Mesendoderm (in vitro differentiated cells): ENCODE results near the gene MYO18B.

Source experiments
- DNase-seq: peaks from one replicate; pipeline ENCODE4 v3.0.0; 2013
- H2AK5ac ChIP-seq: 2 replicates; pipeline ENCODE4 v1.6.1; 2013; ENCODE audit warnings: low read length, inconsistent platforms
- H2BK120ac ChIP-seq: 2 replicates; pipeline ENCODE4 v1.6.1; 2013; ENCODE audit warnings: low read depth, mild to moderate bottlenecking, low read length, moderate library complexity, mixed read lengths
- H2BK15ac ChIP-seq: replicated peaks from 2 replicates; pipeline ENCODE4 v1.6.1; 2013; ENCODE audit warnings: low read depth, mild to moderate bottlenecking, moderate library complexity
- H2BK5ac ChIP-seq: 2 replicates; pipeline ENCODE4 v1.6.1; 2013; ENCODE audit warnings: low read length, inconsistent platforms
- H3K18ac ChIP-seq: 2 replicates; pipeline ENCODE4 v1.6.1; 2013; ENCODE audit warnings: mild to moderate bottlenecking, low read length, mixed read lengths
- H3K23ac ChIP-seq: one replicate; pipeline ENCODE4 v1.6.1; 2013; ENCODE audit warnings: low read length
- H3K27ac ChIP-seq: 2 replicates; pipeline ENCODE4 v1.5.1; 2013; ENCODE audit warnings: low read depth, mild to moderate bottlenecking, inconsistent platforms, low read length, moderate library complexity
- H3K27me3 ChIP-seq: 2 replicates; pipeline ENCODE4 v1.6.1; 2013; ENCODE audit warnings: low read length, control low read depth, mild to moderate bottlenecking, inconsistent platforms; ENCODE audit not compliant: insufficient read depth, poor library complexity
- H3K36me3 ChIP-seq: 2 replicates; pipeline ENCODE4 v1.6.1; 2013; ENCODE audit warnings: low read length, inconsistent platforms; ENCODE audit not compliant: control insufficient read depth, insufficient read depth
- H3K4ac ChIP-seq: one replicate; pipeline ENCODE4 v1.6.1; 2013; ENCODE audit warnings: low read depth, mild to moderate bottlenecking, low read length, moderate library complexity
- H3K4me1 ChIP-seq: 2 replicates; pipeline ENCODE4 v1.6.1; 2013; ENCODE audit warnings: low read depth, low read length, inconsistent platforms; ENCODE audit not compliant: control insufficient read depth
- H3K4me2 ChIP-seq: 2 replicates; pipeline ENCODE4 v1.6.1; 2013; ENCODE audit warnings: low read length
- H3K4me3 ChIP-seq: 2 replicates; pipeline ENCODE4 v1.5.1; 2013; ENCODE audit warnings: mild to moderate bottlenecking, low read length
- H3K56ac ChIP-seq: one replicate; pipeline ENCODE4 v1.6.1; 2013; ENCODE audit warnings: low read length
- H3K79me1 ChIP-seq: 2 replicates; pipeline ENCODE4 v1.6.1; 2013; ENCODE audit warnings: low read length, inconsistent platforms
- H3K79me2 ChIP-seq: 2 replicates; pipeline ENCODE4 v1.6.1; 2013; ENCODE audit warnings: mild to moderate bottlenecking, low read length; ENCODE audit not compliant: control insufficient read depth, insufficient read depth
- H3K9ac ChIP-seq: 2 replicates; pipeline ENCODE4 v1.6.1; 2013; ENCODE audit warnings: low read length, inconsistent platforms
- H4K5ac ChIP-seq: one replicate; pipeline ENCODE4 v1.6.1; 2013; ENCODE audit warnings: low read length
- H4K8ac ChIP-seq: one replicate; pipeline ENCODE4 v1.6.1; 2013; ENCODE audit warnings: low read depth, mild to moderate bottlenecking, control low read depth, low read length, moderate library complexity
- WGBS: extraction: QIAGEN DNeasy Blood & Tissue Kit; methylation state at CpG from one replicate; pipeline ENCODE4 v1.1.7; 2013; ENCODE audit warnings: low lambda C conversion rate, missing lambda C conversion rate; ENCODE audit not compliant: insufficient coverage; ENCODE audit errors: extremely low coverage; 5-methylcytosine and 5-hydroxymethylcytosine counted together

The MYO18B gene

GRCh38 chr22:25911243-25911972, 169.4 kb downstream of the MYO18B start:
- no peak overlapping the region for H3K4me2 ChIP-seq
- H3K79me2 ChIP-seq: no peaks in the 10 kb centered on the region
- WGBS: no CpG with 5 or more reads among the region's 7 CpGs
- H2BK15ac ChIP-seq: no peak overlapping the region
- H3K9ac ChIP-seq: no peak overlapping the region
- no peaks in the 10 kb centered on the region for H3K4me1 ChIP-seq
- no peak overlapping the region for H3K4me3 ChIP-seq
- no peak overlapping the region for H2BK5ac ChIP-seq
- H3K79me1 ChIP-seq: no peaks in the 10 kb centered on the region
- H3K56ac ChIP-seq: no peak overlapping the region
- no peaks in the 10 kb centered on the region for H3K36me3 ChIP-seq
- no peak for DNase-seq
- no peak overlapping the region for H2BK120ac ChIP-seq
- H2AK5ac ChIP-seq: no peak overlapping the region
- H3K27me3 ChIP-seq: no peaks in the 10 kb centered on the region
- no peak overlapping the region for H3K27ac ChIP-seq
- H4K5ac ChIP-seq: no peak overlapping the region
- H3K18ac ChIP-seq: no peak overlapping the region
- no peak overlapping the region for H3K23ac ChIP-seq
- no peak overlapping the region for H3K4ac ChIP-seq
- H4K8ac ChIP-seq: no peak overlapping the region

DNA sequence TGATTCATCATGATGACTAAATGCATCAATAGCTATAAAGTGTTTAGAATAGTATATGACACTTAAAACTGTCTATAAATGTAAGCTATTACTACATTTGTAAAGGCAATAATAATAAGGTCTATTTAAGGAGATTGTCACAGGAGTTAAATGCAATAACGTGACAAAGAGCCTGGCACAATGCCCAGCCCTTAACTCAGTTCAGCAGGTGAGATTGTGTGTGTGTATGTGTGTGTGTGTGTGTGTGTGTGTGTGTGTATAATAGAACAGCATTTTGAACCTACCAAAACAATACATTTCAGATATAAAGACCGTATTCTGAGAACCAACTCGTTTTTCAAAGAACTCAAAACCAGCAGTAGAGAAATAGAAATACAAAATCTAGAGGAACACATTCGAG, 177.5 kb downstream of the MYO18B start:
- Histone ChIP-seq H2BK5ac (no peak overlapping the region), H3K4ac (no peak overlapping the region), H2BK15ac (no peak overlapping the region), H2BK120ac (no peak overlapping the region), H3K56ac (no peak overlapping the region), H3K79me1 (no peaks in the 10 kb centered on the region), H3K79me2 (no peaks in the 10 kb centered on the region), H3K27me3 (no peaks in the 10 kb centered on the region), H4K8ac (no peak overlapping the region), H3K27ac (no peak overlapping the region), H3K18ac (no peak overlapping the region), H3K4me3 (no peak overlapping the region), H3K36me3 (no peaks in the 10 kb centered on the region), H4K5ac (no peak overlapping the region), H2AK5ac (no peak overlapping the region), H3K9ac (no peak overlapping the region), H3K4me2 (no peak overlapping the region), H3K23ac (no peak overlapping the region), H3K4me1 (no peaks in the 10 kb centered on the region)
- DNase-seq: no peak
- no CpG with 5 or more reads among the region's 4 CpGs for WGBS

GRCh38 chr22:25922141-25922540, 180.2 kb downstream of the MYO18B start:
- Histone ChIP-seq H2BK15ac (no peak overlapping the region), H3K4me2 (no peak overlapping the region), H3K4ac (no peak overlapping the region), H4K5ac (no peak overlapping the region), H3K27me3 (no peaks in the 10 kb centered on the region), H3K23ac (no peak overlapping the region), H3K4me3 (no peak overlapping the region), H3K79me2 (no peaks in the 10 kb centered on the region), H3K9ac (no peak overlapping the region), H3K79me1 (no peaks in the 10 kb centered on the region), H3K36me3 (no peaks in the 10 kb centered on the region), H2BK5ac (no peak overlapping the region), H3K56ac (no peak overlapping the region), H3K18ac (no peak overlapping the region), H2AK5ac (no peak overlapping the region), H3K27ac (no peak overlapping the region), H3K4me1 (no peaks in the 10 kb centered on the region), H4K8ac (no peak overlapping the region), H2BK120ac (no peak overlapping the region)
- WGBS: no CpG with 5 or more reads among the region's 10 CpGs
- no peak for DNase-seq

DNA sequence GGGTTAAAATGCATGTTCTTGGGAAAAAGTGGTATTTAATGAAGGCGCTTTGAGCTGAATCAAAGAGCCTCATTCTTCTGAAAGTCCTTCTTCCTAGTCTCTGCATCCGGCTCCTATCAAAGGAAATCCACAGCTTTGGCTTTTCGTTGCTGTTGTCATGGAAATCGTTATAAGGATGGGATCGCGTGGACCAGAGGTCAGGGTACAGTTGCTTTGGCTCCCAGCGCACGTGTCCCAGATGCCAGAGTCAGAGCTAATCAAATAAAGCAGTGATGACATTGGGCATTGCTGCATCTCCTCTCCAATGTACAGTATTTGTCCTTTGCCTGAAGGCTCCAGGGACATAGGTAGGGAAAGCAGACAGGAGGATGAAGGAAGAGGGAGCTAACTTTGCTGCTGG, 181.9 kb downstream of the MYO18B start:
- H3K4ac ChIP-seq: no peak overlapping the region
- H3K4me3 ChIP-seq: no peak overlapping the region
- H4K8ac ChIP-seq: no peak overlapping the region
- H3K27ac ChIP-seq: no peak overlapping the region
- H3K36me3 ChIP-seq: no peaks in the 10 kb centered on the region
- no peak overlapping the region for H4K5ac ChIP-seq
- H3K56ac ChIP-seq: no peak overlapping the region
- H3K9ac ChIP-seq: no peak overlapping the region
- H3K4me2 ChIP-seq: no peak overlapping the region
- no peak overlapping the region for H3K23ac ChIP-seq
- no peaks in the 10 kb centered on the region for H3K79me2 ChIP-seq
- no peak overlapping the region for H2BK15ac ChIP-seq
- no peak for DNase-seq
- no peak overlapping the region for H2AK5ac ChIP-seq
- no peaks in the 10 kb centered on the region for H3K27me3 ChIP-seq
- H3K79me1 ChIP-seq: no peaks in the 10 kb centered on the region
- H2BK5ac ChIP-seq: no peak overlapping the region
- no peaks in the 10 kb centered on the region for H3K4me1 ChIP-seq
- WGBS: no CpG with 5 or more reads among the region's 8 CpGs
- H3K18ac ChIP-seq: no peak overlapping the region
- no peak overlapping the region for H2BK120ac ChIP-seq

- Histone ChIP-seq H3K4me2 (no peak overlapping the region), H3K4ac (no peak overlapping the region), H2AK5ac (no peak overlapping the region), H3K9ac (peak overlapping the region; percentile 2), H3K79me2 (no peaks in the 10 kb centered on the region), H2BK5ac (peak overlapping the region; percentile 30), H3K36me3 (no peaks in the 10 kb centered on the region), H3K23ac (no peak overlapping the region), H2BK15ac (no peak overlapping the region), H3K27ac (peak overlapping the region; percentile 2), H3K18ac (no peak overlapping the region), H2BK120ac (no peak overlapping the region), H3K27me3 (no peaks in the 10 kb centered on the region), H4K8ac (no peak overlapping the region), H3K79me1 (no peaks in the 10 kb centered on the region), H3K4me1 (peaks cover 2% of the 10 kb centered on the region), H3K56ac (peak overlapping the region; percentile 28), H3K4me3 (no peak overlapping the region), H4K5ac (no peak overlapping the region)
- DNase-seq: peak; percentile 55
- WGBS: no CpG with 5 or more reads among the region's 3 CpGs
Measured at GRCh38 chr22:25928038-25928437, 186.1 kb downstream of the MYO18B start.

DNA sequence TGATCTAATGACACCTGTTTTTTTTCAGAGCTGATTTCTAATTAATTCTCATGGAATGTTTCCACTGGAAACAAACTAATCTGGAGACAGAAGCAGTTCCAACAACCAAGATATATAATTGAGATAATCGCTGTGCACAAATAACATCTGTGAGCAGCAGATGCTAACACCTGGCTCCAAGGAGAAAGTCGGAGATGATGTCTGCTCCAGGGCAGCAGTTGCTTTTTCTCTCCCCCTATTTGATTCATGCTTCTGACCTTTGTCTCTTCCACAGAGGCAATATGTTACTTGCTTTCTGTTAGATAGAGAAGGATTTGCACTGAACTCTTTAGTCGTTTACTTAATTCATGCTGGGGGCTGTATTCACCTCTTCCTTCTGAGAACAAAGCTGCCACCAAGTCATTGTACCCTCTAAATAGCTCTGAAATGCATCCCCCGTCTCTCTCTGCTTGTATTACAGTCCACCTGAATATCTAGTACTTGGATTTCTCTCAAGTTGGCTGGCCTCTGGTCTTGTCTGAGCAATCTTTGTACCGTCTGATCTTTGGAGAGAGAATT, 187.4 kb downstream of the MYO18B start:
- Histone ChIP-seq H3K27me3 (no peaks in the 10 kb centered on the region), H2BK120ac (no peak overlapping the region), H3K9ac (no peak overlapping the region), H3K36me3 (no peaks in the 10 kb centered on the region), H3K27ac (no peak overlapping the region), H3K4ac (no peak overlapping the region), H4K5ac (no peak overlapping the region), H2BK15ac (no peak overlapping the region), H4K8ac (no peak overlapping the region), H3K4me1 (peaks cover 2% of the 10 kb centered on the region), H3K4me3 (no peak overlapping the region), H2AK5ac (no peak overlapping the region), H3K79me2 (no peaks in the 10 kb centered on the region), H2BK5ac (no peak overlapping the region), H3K4me2 (no peak overlapping the region), H3K23ac (no peak overlapping the region), H3K18ac (no peak overlapping the region), H3K56ac (no peak overlapping the region), H3K79me1 (no peaks in the 10 kb centered on the region)
- no CpG with 5 or more reads among the region's 5 CpGs for WGBS
- DNase-seq: no peak
